ENCODE data around the gene MBOAT7.
"Not testable (repeated sequence)": the region's sequence is repeated elsewhere in the genome, so short reads cannot be mapped to it uniquely, and the experiment has no call there.

GRCh38 chr19:54221947-54222346, 32.6 kb upstream of the MBOAT7 start:
- TF ChIP-seq POLR2A (IDR thresholded peaks at IDR 0.05), result not testable (repeated sequence)
- TF ChIP-seq, protein P1, sequence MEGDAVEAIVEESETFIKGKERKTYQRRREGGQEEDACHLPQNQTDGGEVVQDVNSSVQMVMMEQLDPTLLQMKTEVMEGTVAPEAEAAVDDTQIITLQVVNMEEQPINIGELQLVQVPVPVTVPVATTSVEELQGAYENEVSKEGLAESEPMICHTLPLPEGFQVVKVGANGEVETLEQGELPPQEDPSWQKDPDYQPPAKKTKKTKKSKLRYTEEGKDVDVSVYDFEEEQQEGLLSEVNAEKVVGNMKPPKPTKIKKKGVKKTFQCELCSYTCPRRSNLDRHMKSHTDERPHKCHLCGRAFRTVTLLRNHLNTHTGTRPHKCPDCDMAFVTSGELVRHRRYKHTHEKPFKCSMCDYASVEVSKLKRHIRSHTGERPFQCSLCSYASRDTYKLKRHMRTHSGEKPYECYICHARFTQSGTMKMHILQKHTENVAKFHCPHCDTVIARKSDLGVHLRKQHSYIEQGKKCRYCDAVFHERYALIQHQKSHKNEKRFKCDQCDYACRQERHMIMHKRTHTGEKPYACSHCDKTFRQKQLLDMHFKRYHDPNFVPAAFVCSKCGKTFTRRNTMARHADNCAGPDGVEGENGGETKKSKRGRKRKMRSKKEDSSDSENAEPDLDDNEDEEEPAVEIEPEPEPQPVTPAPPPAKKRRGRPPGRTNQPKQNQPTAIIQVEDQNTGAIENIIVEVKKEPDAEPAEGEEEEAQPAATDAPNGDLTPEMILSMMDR (IDR thresholded peaks at IDR 0.05), result not testable (repeated sequence)
